C4-2B (cell line): ENCODE data around the gene NTRK3.

ENCODE experiments used
- H3K27ac ChIP-seq: fragments of 450-650 bp; 2 replicates; pipeline ENCODE4 v1.5.1; 2017
- CTCF ChIP-seq: fragments of 450-650 bp; conservative IDR thresholded peaks from 2 replicates; pipeline ENCODE4 v1.5.1; 2017; ENCODE audit warnings: mild to moderate bottlenecking
- ZFX ChIP-seq: fragments of 450-650 bp; IDR thresholded peaks from 2 replicates; pipeline ENCODE4 v1.6.1; 2017

Gene NTRK3

GRCh38 chr15:88194162-88194561 is 62.4 kb downstream of the NTRK3 start:
- no peak overlapping the region for H3K27ac ChIP-seq
- TF ChIP-seq CTCF (no peak), ZFX (no peak)

- no peak overlapping the region for H3K27ac ChIP-seq
- peak; percentile 41 for TF ChIP-seq CTCF
- TF ChIP-seq ZFX = no peak
These were observed 63.1 kb downstream of the NTRK3 start for GRCh38 chr15:88193415-88193814.

- H3K27ac ChIP-seq = no peak overlapping the region
These were observed 64.8 kb downstream of the NTRK3 start for GRCh38 chr15:88191812-88192165.

GRCh38 chr15:88190232-88190631 is 66.3 kb downstream of the NTRK3 start:
- H3K27ac ChIP-seq = no peak overlapping the region
- TF ChIP-seq ZFX (no peak), CTCF (no peak)

More at GRCh38 chr15:88191812-88192165, 64.8 kb downstream of the NTRK3 start:
- TF ChIP-seq ZFX (no peak), CTCF (no peak)

- TF ChIP-seq ZFX (no peak), CTCF (no peak)
- H3K27ac ChIP-seq = no peak overlapping the region
These were observed 68.2 kb downstream of the NTRK3 start for GRCh38 chr15:88188300-88188699.

- no peak for TF ChIP-seq CTCF
- no peak for TF ChIP-seq ZFX
- H3K27ac ChIP-seq = no peak overlapping the region
These were observed 69.3 kb downstream of the NTRK3 start for GRCh38 chr15:88187195-88187594.

- H3K27ac ChIP-seq = no peak overlapping the region
- no peak for TF ChIP-seq ZFX
- no peak for TF ChIP-seq CTCF
These were observed 71.0 kb downstream of the NTRK3 start for GRCh38 chr15:88185584-88185983.
